OCI-LY1 (cell line): ENCODE results near the gene KIAA0040.

Experiments
- H2AFZ ChIP-seq: fragments of 200-600 bp; sonication (generic), shearing (Covaris generic); 2 replicates; pipeline ENCODE4 v1.6.0; 2014; ENCODE audit warnings: antibody characterized with exemption, mild to moderate bottlenecking, low read length
- H3F3A ChIP-seq: fragments of 200-600 bp; sonication (generic), shearing (Covaris generic); 2 replicates; pipeline ENCODE4 v1.6.0; 2014; ENCODE audit warnings: mild to moderate bottlenecking, antibody characterized with exemption, low read length, moderate library complexity; ENCODE audit not compliant: insufficient read depth
- H3K27ac ChIP-seq: fragments of 200-600 bp; sonication (generic); 2 replicates; pipeline ENCODE4 v1.5.1; 2014; ENCODE audit warnings: low read length, mixed run types, mild to moderate bottlenecking, low read depth; ENCODE audit not compliant: poor library complexity, severe bottlenecking
- H3K27me3 ChIP-seq: fragments of 200-600 bp; sonication (generic); 2 replicates; pipeline ENCODE4 v1.6.0; 2014; ENCODE audit warnings: antibody characterized with exemption, mild to moderate bottlenecking, low read length, moderate library complexity; ENCODE audit not compliant: insufficient read depth
- H3K36me3 ChIP-seq: fragments of 200-600 bp; sonication (generic); 2 replicates; pipeline ENCODE4 v1.6.1; 2014; ENCODE audit warnings: mild to moderate bottlenecking, antibody characterized with exemption, low read length, moderate library complexity, mixed read lengths; ENCODE audit not compliant: insufficient read depth
- H3K4me1 ChIP-seq: fragments of 200-600 bp; sonication (generic); 2 replicates; pipeline ENCODE4 v1.5.1; 2014; ENCODE audit warnings: mild to moderate bottlenecking, low read length, moderate library complexity; ENCODE audit not compliant: insufficient read depth, severe bottlenecking
- H3K4me2 ChIP-seq: fragments of 200-600 bp; sonication (generic), shearing (Covaris generic); 2 replicates; pipeline ENCODE4 v1.6.1; 2014; ENCODE audit warnings: low read length
- H3K4me3 ChIP-seq: fragments of 200-600 bp; sonication (generic); 2 replicates; pipeline ENCODE4 v1.5.1; 2014; ENCODE audit warnings: low read length, low read depth, mild to moderate bottlenecking, mixed read lengths; ENCODE audit not compliant: poor library complexity, severe bottlenecking
- H3K79me2 ChIP-seq: fragments of 200-600 bp; shearing (Covaris generic); 2 replicates; pipeline ENCODE4 v1.6.1; 2016; ENCODE audit warnings: mixed run types, low read length, mixed read lengths; ENCODE audit not compliant: insufficient read depth
- H3K9ac ChIP-seq: fragments of 200-600 bp; sonication (generic), shearing (Covaris generic); 2 replicates; pipeline ENCODE4 v1.6.1; 2014; ENCODE audit warnings: mild to moderate bottlenecking, low read length, mixed read lengths
- H3K9me2 ChIP-seq: fragments of 200-600 bp; sonication (generic), shearing (Covaris generic); 2 replicates; pipeline ENCODE4 v1.6.1; 2014; ENCODE audit warnings: low read depth, mild to moderate bottlenecking, low read length, mixed read lengths
- H3K9me3 ChIP-seq: fragments of 200-600 bp; shearing (Covaris generic); 2 replicates; pipeline ENCODE4 v1.6.1; 2014; ENCODE audit warnings: low read length, mixed read lengths
- H4K20me1 ChIP-seq: fragments of 200-600 bp; sonication (generic), shearing (Covaris generic); 2 replicates; pipeline ENCODE4 v1.6.0; 2016; ENCODE audit warnings: mild to moderate bottlenecking, low read length; ENCODE audit not compliant: insufficient read depth
- EZH2 ChIP-seq: fragments of 200-600 bp; sonication (generic), shearing (Covaris generic); IDR thresholded peaks from 2 replicates; pipeline ENCODE4 v1.8.0; 2017; ENCODE audit warnings: borderline replicate concordance, mixed run types, mild to moderate bottlenecking, antibody characterized with exemption, low read length, moderate library complexity, mixed read lengths
- TF ChIP-seq, protein P1 (sequence below): fragments of 200-600 bp; sonication (generic), shearing (Covaris generic); IDR thresholded peaks from 2 replicates; pipeline ENCODE4 v1.5.1; 2017; ENCODE audit warnings: mild to moderate bottlenecking, antibody characterized with exemption, low read length, moderate library complexity, mixed read lengths

The KIAA0040 gene

GRCh38 chr1:175137369-175137768 is 55.2 kb downstream of the KIAA0040 start:
- H3K4me1 ChIP-seq = peaks cover 4% of the 10 kb centered on the region
- no peaks in the 10 kb centered on the region for H3K9me2 ChIP-seq
- H3K4me3 ChIP-seq = no peak overlapping the region
- H3K9ac ChIP-seq = no peak overlapping the region
- no peaks in the 10 kb centered on the region for H3K36me3 ChIP-seq
- no peaks in the 10 kb centered on the region for H4K20me1 ChIP-seq
- TF ChIP-seq EZH2 = no peak
- TF ChIP-seq, protein P1, sequence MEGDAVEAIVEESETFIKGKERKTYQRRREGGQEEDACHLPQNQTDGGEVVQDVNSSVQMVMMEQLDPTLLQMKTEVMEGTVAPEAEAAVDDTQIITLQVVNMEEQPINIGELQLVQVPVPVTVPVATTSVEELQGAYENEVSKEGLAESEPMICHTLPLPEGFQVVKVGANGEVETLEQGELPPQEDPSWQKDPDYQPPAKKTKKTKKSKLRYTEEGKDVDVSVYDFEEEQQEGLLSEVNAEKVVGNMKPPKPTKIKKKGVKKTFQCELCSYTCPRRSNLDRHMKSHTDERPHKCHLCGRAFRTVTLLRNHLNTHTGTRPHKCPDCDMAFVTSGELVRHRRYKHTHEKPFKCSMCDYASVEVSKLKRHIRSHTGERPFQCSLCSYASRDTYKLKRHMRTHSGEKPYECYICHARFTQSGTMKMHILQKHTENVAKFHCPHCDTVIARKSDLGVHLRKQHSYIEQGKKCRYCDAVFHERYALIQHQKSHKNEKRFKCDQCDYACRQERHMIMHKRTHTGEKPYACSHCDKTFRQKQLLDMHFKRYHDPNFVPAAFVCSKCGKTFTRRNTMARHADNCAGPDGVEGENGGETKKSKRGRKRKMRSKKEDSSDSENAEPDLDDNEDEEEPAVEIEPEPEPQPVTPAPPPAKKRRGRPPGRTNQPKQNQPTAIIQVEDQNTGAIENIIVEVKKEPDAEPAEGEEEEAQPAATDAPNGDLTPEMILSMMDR = no peak
- H3K79me2 ChIP-seq = no peaks in the 10 kb centered on the region
- no peak overlapping the region for H3K4me2 ChIP-seq
- H2AFZ ChIP-seq = no peak overlapping the region
- H3K27me3 ChIP-seq = no peaks in the 10 kb centered on the region
- no peak overlapping the region for H3K27ac ChIP-seq
- H3F3A ChIP-seq = no peaks in the 10 kb centered on the region
- no peaks in the 10 kb centered on the region for H3K9me3 ChIP-seq

DNA sequence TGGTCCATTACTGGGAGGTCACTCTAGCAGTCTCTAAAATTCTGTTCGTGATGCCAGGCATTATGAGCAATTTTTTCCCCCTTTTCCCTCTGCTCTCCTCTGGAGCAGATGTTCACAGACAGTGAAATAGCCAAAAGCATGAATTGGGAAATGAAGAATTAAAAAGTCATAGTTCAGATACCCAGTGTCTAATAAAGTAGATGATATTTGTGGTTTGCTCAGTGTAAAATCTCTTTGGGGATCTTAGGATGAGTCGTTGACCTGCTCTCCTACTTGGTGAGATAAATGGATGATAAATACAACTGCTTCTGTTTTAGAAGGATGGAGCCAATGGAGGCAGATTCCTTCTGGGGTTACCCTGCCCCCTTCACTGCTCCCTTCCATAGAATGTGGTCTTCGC is 56.3 kb downstream of the KIAA0040 start:
- Histone ChIP-seq H3K9me2 (no peaks in the 10 kb centered on the region), H3K4me1 (no peaks in the 10 kb centered on the region), H3K36me3 (no peaks in the 10 kb centered on the region), H2AFZ (no peak overlapping the region), H3K27me3 (no peaks in the 10 kb centered on the region), H3K9me3 (no peaks in the 10 kb centered on the region), H3F3A (no peaks in the 10 kb centered on the region), H3K4me3 (no peak overlapping the region), H4K20me1 (no peaks in the 10 kb centered on the region), H3K79me2 (no peaks in the 10 kb centered on the region), H3K9ac (no peak overlapping the region), H3K27ac (no peak overlapping the region), H3K4me2 (no peak overlapping the region)
- TF ChIP-seq, protein P1 = no peak

- TF ChIP-seq, protein P1 = no peak
- TF ChIP-seq EZH2 = no peak
- no peak overlapping the region for H3K9ac ChIP-seq
- H4K20me1 ChIP-seq = no peaks in the 10 kb centered on the region
- no peaks in the 10 kb centered on the region for H3K27me3 ChIP-seq
- H3K4me2 ChIP-seq = no peak overlapping the region
- no peak overlapping the region for H3K4me3 ChIP-seq
- no peaks in the 10 kb centered on the region for H3K79me2 ChIP-seq
- no peaks in the 10 kb centered on the region for H3K9me3 ChIP-seq
- H3K4me1 ChIP-seq = peaks cover 11% of the 10 kb centered on the region
- H3K27ac ChIP-seq = no peak overlapping the region
- H3K9me2 ChIP-seq = no peaks in the 10 kb centered on the region
- H3F3A ChIP-seq = no peaks in the 10 kb centered on the region
- no peak overlapping the region for H2AFZ ChIP-seq
- H3K36me3 ChIP-seq = no peaks in the 10 kb centered on the region
Observed at GRCh38 chr1:175134500-175134899, 58.1 kb downstream of the KIAA0040 start.
